ENCODE measurements around the gene BPNT1. TPM values are rescaled to one million over a fixed set of nuclear protein-coding genes. Genes with fewer than 3 reads are reported as not detected.

BPNT1 gene
- total and polyA plus RNA-seq, 2 of the 13 experiments (the other 11 are each of a cell fraction or from before 2014, with no cell fraction given): 35.2 to 43.9 TPM

- TF ChIP-seq, protein P1, sequence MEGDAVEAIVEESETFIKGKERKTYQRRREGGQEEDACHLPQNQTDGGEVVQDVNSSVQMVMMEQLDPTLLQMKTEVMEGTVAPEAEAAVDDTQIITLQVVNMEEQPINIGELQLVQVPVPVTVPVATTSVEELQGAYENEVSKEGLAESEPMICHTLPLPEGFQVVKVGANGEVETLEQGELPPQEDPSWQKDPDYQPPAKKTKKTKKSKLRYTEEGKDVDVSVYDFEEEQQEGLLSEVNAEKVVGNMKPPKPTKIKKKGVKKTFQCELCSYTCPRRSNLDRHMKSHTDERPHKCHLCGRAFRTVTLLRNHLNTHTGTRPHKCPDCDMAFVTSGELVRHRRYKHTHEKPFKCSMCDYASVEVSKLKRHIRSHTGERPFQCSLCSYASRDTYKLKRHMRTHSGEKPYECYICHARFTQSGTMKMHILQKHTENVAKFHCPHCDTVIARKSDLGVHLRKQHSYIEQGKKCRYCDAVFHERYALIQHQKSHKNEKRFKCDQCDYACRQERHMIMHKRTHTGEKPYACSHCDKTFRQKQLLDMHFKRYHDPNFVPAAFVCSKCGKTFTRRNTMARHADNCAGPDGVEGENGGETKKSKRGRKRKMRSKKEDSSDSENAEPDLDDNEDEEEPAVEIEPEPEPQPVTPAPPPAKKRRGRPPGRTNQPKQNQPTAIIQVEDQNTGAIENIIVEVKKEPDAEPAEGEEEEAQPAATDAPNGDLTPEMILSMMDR (CRISPR knock-in tag; IDR thresholded peaks at IDR 0.05): 0 out of 2 replicates have a peak, but pooled peaks have one; percentile 0
- TF ChIP-seq ZNF251 (CRISPR knock-in tag; IDR thresholded peaks at IDR 0.05) (no peak), ETV5 (CRISPR knock-in tag; IDR thresholded peaks at IDR 0.05; ENCODE audit: borderline replicate concordance) (no peak), POLR2A (IDR thresholded peaks at IDR 0.05; ENCODE audit: insufficient read depth in 1 of 2, low read depth in 2 of 2, low read length in 2 of 2) (peak in 1 of 2 experiments; percentile 36; a peak in 1 of 4 replicates), THAP9 (CRISPR knock-in tag; IDR thresholded peaks at IDR 0.05; ENCODE audit: borderline replicate concordance) (no peak), PHF21A (CRISPR knock-in tag; IDR thresholded peaks at IDR 0.05) (no peak), REST (IDR thresholded peaks at IDR 0.05; ENCODE audit: borderline replicate concordance in 1 of 2, low read depth in 1 of 2, low read length in 2 of 2) (peak in 1 of 2 experiments; percentile 13; a peak in 1 of 4 replicates), ZNF773 (CRISPR knock-in tag; IDR thresholded peaks at IDR 0.05; ENCODE audit: borderline replicate concordance) (0 out of 2 replicates have a peak, but pooled peaks have one; percentile 14), ZNF747 (CRISPR knock-in tag; IDR thresholded peaks at IDR 0.05; ENCODE audit: borderline replicate concordance) (0 out of 2 replicates have a peak, but pooled peaks have one; percentile 33), KLF15 (CRISPR knock-in tag; IDR thresholded peaks at IDR 0.05; ENCODE audit: borderline replicate concordance) (no peak), KDM2A (CRISPR knock-in tag; IDR thresholded peaks at IDR 0.05; ENCODE audit: borderline replicate concordance, low read depth) (no peak), NFIC (IDR thresholded peaks at IDR 0.05; ENCODE audit: low read length) (0 out of 2 replicates have a peak, but pooled peaks have one; percentile 42), ONECUT2 (CRISPR knock-in tag; IDR thresholded peaks at IDR 0.05) (no peak), GFI1 (CRISPR knock-in tag; IDR thresholded peaks at IDR 0.05; ENCODE audit: borderline replicate concordance) (no peak), ZNF432 (CRISPR knock-in tag; IDR thresholded peaks at IDR 0.05; ENCODE audit: borderline replicate concordance) (no peak)
- TF ChIP-seq, protein P2, sequence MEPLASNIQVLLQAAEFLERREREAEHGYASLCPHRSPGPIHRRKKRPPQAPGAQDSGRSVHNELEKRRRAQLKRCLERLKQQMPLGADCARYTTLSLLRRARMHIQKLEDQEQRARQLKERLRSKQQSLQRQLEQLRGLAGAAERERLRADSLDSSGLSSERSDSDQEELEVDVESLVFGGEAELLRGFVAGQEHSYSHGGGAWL (CRISPR knock-in tag; IDR thresholded peaks at IDR 0.05): no peak
- TF ChIP-seq, protein P3, sequence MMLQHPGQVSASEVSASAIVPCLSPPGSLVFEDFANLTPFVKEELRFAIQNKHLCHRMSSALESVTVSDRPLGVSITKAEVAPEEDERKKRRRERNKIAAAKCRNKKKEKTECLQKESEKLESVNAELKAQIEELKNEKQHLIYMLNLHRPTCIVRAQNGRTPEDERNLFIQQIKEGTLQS (CRISPR knock-in tag; IDR thresholded peaks at IDR 0.05): no peak
- TF ChIP-seq, protein P4, sequence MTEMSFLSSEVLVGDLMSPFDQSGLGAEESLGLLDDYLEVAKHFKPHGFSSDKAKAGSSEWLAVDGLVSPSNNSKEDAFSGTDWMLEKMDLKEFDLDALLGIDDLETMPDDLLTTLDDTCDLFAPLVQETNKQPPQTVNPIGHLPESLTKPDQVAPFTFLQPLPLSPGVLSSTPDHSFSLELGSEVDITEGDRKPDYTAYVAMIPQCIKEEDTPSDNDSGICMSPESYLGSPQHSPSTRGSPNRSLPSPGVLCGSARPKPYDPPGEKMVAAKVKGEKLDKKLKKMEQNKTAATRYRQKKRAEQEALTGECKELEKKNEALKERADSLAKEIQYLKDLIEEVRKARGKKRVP (CRISPR knock-in tag; IDR thresholded peaks at IDR 0.05): no peak
These were observed 3.9 kb upstream of the BPNT1 start (continued) for GRCh38 chr1:220093361-220094015.

All from HepG2 (cell line).